Activated CD8-positive, alpha-beta memory T cell treated with anti-CD3 and anti-CD28 coated beads, Interleukin-2, amount 50 U/mL, for 48 hours (primary cell): ENCODE data around the gene P3R3URF.
"Not testable (repeated sequence)": the region's sequence is repeated elsewhere in the genome, so short reads cannot be mapped to it uniquely, and the experiment has no call there.

Experiments
- DNase-seq: peaks from one replicate; pipeline ENCODE4 v3.0.0-alpha.2; 2020

Gene P3R3URF

DNA sequence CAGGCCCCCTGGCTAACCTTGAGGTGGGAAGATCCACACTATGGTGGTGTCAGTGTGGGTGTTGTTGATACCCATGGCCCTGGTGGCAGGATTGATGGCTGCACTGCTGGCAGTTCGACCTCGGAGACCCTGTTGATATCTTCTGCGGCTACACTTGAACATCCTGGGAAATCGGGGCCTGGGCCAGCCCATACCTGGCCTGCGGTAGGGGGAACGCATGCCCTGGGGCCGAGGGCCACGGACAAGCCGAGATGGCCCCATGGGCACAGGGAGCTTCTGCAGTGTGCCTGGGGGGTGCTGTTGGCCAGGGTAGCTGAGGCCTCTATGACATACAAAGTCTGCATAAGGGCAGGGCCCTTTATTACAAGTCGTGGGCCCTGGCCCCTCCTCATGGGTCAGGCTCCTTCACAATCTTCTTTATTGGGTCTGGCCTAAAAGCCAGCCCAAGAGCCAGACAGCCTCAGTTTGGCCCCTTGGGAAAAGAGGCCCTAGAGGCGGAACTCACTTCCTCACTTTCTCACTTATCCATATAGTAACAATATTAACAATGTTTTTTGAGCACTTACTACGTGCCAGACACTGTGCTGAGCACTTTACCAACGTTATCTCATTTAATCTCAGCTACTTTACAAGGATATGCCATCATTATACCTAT, at the start of gene P3R3URF:
TSS of gene P3R3URF (minus strand) at position 278 of the 655 bp plus-strand sequence. CDS start at position 261, 17 bp downstream.
- no peak for DNase-seq

DNA sequence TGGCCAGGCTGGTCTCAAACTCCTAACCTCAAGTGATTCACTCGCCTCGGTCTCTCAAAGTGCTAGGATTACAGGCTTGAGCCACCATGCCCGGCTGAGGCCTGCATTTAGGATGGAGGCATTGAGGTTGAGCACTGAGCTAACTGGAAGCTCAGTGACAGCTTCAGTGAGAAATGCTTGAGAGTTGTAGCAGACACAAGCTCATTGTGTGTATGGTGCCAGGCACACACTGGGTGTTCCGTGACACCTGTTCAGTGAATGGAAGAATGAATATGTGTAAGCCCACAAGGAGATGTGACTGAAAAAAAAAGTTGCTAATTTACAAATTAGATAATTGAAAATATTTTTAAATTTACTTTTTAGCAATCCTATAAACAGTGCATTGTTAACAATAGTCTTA, 48.7 kb upstream of the P3R3URF start:
- DNase-seq = no peak

DNA sequence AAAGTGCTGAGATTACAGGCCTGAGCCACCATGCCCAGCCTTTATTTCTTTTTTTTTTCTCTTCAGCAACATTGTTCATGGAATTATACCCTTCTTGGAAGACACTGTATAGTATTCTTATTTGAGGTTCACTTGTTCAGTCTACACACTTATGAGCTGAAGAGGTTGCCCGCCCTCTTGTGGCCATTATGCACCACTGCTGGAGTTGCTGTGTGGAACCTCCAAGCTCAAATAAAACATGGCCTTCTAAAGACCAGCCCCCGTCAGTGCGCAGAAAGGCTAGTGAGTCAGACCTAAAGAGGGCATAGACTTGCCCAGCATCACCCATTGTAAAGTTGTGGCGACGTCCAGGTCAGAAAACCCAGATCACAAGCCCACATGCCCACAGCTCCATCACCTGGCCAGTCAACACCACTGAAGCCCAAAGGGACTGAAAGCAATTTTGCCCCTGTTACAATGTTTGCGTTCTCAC, 47.2 kb upstream of the P3R3URF start:
- DNase-seq = peak; percentile 70

DNA sequence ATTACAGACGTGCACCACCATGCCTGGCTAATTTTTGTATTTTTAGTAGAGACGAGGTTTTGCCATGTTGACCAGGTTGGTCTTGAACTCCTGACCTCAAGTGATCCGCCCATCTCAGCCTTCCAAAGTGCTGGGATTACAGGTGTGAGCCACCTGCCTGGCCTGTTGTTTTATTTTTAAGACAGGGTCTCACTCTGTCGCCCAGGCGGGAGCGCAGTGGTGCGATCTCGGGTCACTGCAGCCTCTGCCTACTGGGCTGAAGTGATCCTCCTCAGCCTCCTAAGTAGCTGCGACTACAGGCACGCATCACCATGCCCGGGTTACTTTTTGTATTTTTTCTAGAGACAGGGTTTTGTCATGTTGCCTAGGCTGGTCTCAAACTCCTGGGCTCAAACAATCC, 46.8 kb upstream of the P3R3URF start:
- not testable (repeated sequence) for DNase-seq

DNA sequence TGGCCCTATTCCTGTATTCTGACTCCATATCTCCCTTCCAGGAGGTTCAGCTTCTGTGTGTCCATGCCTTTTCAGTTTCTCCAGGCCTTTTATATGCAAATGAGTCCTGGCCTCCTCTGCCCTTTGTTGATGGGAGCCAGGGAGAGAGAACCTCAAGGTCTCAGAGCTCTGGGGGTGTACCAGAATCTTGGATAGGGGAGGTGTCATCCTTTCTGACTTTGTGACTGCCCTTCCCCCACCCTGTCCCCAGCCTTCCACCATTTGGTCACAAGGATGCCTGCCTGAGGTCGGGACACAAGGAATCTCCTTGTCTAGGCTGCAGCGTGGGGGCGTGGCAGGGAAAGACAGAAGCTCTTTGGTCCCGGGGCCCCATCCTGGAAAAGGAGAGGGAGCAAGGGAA, 45.5 kb upstream of the P3R3URF start:
- DNase-seq = no peak

DNA sequence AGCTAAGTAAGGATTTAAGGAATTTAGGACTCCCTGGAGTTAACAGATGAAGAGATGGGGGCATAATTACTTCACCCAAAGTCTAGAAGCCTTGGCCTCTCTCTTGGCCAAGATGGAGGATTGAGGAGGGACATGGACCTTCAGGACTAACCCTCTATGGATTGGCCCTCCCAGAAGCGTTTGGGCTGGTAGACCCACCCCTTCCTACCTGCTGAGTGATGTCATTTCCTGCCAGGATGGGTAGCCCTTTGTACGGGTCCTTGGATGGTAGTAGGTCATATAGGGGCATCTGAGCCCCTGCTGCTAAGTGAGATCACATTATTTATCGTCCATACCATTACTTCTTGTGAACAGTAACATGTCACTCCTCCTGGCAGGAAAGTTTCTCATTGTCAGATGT, 44.5 kb upstream of the P3R3URF start:
- DNase-seq = no peak

DNA sequence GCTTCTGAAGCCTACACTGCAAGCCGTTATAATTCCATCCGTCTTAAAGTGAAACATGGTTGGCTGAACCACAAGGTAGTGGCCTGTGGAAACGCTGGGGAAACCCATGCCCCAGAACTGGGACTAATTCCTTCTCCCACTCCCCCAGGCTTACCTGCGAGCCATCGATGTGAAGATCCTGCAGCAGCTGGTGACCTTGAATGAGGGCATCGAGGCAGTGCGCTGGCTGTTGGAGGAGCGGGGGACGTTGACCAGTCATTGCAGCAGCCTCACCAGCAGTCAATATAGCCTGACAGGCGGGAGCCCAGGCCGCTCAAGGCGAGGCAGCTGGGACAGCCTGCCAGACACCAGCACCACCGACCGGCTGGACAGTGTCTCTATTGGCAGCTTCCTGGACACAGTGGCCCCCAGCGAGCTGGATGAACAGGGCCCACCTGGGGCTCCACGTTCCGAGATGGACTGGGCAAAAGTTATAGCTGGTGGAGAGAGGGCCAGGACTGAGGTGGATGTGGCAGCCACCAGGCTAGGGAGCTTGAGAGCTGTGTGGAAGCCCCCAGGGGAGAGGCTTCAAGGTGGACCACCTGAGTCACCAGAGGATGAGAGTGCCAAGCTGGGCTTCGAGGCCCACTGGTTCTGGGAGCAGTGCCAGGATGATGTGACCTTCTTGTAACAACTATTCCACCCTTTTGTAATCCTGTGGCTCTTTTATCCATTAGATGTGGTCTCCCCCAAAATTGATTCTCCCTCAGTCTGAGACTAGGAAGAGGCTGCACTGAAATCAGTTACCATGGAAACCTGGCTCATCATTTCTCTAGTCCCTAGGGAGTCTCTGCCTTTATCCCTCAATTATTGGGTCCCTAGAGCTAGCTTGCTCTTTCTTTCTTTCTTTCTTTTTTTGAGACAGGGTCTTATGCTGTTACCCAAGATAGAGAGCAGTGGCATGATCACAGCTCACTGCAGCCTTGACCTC, 43.5 kb upstream of the P3R3URF start:
- DNase-seq = no peak

DNA sequence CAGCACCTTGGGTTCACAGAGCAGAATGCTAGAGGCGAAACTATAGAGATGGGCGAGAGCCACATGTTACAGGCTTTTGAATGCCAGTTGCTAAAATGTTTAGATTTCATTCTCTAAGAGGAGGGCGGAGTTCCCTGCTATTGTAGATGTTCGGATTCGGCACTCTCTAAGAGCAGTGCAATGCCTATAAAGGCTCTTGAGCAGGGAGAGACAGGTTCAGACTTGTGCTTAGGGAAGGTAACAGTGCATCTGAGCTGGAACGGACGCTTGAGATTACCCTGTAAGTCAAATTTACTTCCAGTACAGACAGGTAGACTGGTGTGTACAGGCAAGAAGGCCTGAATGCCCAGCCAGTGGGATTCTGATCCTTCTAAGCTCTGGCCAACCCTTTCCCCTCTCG, 42.2 kb upstream of the P3R3URF start:
- no peak for DNase-seq

DNA sequence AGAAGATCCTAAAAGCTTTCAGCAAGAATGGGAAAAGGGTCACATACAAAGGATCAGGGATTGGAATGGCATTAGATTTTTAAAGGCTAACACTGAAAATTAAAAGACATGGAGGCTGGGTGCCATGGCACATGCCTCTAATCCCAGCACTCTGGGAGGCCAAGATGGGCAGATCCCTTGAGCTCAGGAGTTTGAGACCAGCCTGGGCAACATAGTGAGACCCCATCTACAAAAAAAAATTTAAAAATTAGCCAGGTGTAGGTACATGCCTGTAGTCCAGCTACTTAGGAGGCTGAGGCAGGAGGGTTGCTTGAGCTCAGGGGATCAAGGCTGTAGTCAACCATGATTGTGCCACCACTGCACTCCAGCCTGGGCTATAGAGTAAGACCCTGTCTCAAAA, 39.2 kb upstream of the P3R3URF start:
- DNase-seq = no peak

DNA sequence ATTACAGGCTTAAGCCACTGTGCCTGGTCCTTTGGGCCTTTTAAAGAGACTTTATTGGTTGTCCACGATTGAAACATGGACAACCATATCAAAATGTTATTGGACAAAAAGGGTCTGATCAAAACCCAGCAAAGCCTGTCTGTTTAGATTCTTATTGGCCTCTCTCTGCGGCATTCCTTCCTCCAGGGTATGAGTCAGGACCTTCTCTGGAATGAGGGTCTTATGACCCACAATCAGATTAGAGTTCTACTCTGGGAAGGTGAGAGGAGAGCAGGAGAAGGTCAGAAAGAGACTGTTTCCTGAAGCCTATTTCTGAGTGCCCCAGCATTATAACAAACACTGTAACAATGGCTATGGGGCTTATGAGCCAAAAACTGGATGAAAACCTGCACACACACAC, 34.8 kb upstream of the P3R3URF start:
- DNase-seq = no peak

DNA sequence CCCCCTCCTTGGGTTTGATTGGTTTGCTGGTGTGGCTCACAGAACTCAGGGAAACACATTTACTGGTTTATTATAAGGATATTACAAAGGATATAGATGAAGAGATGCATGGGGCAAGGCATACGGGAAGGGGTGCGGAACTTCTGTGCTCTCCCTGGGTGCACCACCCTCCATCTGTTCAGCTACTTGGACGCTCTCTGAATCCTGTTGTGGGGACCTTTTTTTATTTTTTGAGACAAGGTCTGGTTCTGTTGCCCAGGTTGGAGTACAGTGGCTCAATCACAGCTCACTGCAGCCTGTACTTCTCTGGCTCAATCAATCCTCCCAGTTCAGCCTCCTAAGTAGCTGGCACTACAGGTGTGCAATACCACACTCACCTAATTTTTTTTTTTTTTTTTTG, 34.3 kb upstream of the P3R3URF start:
- DNase-seq = no peak

DNA sequence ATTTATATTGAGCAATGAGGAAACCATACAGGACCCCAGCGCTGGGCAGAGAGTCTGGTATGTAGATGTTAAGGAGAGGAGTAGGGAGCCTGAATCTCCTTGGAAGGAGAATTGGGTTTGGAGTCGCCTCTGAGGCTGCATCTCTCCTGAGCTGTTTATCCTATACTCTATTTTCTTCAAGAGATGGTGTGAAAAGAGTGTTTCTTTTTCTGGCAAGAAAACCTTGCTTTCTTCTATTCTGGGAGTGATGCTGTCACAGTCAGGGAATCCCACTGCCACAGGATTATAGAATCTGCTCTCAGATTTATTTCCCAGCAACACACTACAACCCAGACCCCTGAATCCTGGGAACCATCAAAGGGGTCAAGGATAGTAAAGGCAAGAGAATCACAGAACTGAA, 30.1 kb upstream of the P3R3URF start:
- DNase-seq = no peak

DNA sequence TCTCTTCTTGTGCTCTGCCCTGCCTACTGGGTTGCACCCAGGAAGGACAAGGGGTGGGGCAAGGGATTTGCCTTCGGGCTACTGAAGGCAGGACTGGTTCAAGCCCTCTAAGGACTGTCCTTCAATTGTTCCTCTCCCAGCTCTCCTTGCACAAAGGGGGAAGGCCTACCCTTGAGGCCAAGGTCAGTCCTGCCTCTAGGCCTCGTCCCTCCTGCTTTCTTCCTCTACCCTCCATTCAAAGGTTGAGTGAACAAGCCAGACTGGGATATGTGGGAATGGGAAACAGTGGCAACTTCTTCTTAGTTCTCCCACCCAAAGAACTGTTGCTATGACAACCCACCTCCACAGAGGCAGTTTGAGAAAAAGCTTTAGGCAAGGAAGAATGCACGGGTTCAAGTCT, 29.5 kb upstream of the P3R3URF start:
- no peak for DNase-seq

DNA sequence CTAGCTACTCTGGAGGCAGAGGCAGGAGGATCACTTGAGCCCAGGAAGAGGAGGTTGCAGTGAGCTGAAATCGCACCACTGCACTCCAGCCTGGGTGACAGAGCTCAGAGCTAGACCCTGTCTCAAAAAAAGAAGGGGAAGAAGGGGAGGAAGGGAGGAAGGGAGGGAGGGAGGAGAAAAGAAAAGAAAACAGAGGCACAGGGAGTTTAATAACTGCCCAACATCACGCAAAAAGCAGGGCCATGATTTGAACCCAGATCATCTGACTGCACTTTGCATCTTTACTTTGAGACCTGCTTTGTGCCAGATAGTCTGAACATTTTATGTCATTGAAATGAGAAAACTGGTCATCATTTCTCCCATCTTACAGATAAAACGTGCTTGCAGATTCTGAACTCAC, 28.9 kb upstream of the P3R3URF start:
- no peak for DNase-seq

DNA sequence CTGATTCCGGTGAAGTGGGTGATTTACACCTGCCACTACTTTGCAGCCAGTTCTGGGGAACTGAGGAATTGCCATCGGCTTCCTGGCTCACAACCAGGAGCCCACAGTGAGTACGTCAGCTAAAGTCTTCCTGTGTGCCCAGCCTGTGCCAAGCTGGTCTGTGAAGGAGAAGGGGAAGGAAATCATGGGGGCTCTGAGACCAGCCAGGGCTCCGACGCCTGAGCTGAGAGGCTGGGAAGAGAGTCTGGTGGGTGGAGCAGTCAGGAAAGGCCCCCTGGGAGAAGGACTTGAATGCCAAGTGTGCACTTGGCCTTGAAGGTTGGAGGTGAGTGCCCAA, 28.1 kb upstream of the P3R3URF start:
- no peak for DNase-seq

DNA sequence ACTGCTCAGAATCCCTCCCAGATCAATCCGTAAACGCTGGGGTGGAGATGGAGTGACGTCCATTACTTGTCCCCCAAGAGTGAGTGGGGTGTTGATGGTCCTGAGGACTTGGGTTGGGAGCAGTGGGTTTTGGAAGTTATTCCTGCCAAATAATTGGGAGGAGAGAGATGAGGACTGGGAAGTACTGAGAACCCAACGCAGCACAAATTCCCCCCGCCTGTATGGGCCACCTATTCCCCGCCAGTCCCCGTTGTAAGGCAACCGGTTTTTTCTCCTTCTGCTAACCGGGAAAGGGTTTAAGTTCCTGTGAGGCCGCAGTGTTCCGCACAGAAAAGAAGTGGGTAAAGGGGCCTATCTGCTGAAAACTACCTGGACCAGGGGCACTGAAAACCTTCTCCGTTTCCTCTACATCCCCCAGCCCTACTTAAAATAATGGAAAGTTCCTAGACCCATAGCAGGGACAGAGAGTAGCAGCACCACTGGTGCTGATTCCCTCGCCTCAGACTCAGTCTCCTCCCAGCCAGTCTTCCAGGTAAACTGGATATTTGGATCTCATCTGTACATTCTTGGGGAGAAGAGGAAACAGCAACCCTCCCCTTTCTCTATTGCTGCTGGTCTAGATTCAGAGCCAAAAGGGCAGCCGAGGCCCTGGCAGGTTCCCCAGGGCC, 27.6 kb upstream of the P3R3URF start:
- DNase-seq = no peak

DNA sequence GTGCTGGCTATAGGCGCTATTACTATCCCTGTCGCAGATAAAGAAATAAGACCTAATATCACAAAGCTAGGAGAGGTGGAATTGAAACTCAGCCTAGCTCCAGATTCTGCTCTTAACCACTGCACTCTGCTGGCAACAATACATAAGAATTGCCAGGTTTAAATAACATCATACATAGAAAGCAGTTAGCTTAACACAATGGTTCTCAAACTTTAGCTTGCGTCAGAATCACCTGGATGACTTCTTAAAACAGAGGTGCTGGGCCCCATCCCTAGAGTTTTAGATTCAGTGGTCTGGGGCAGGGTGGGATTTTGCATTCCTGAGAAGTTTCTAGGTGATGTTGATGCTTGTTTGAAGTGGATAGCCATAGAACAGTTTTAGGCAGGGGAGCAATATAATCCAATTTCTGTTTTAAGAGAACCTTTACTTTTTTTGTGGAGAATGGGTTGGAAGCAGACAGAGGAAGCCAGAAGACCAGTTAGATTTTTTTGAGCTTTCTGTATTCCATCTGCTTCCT, 23.0 kb upstream of the P3R3URF start:
- DNase-seq = no peak

DNA sequence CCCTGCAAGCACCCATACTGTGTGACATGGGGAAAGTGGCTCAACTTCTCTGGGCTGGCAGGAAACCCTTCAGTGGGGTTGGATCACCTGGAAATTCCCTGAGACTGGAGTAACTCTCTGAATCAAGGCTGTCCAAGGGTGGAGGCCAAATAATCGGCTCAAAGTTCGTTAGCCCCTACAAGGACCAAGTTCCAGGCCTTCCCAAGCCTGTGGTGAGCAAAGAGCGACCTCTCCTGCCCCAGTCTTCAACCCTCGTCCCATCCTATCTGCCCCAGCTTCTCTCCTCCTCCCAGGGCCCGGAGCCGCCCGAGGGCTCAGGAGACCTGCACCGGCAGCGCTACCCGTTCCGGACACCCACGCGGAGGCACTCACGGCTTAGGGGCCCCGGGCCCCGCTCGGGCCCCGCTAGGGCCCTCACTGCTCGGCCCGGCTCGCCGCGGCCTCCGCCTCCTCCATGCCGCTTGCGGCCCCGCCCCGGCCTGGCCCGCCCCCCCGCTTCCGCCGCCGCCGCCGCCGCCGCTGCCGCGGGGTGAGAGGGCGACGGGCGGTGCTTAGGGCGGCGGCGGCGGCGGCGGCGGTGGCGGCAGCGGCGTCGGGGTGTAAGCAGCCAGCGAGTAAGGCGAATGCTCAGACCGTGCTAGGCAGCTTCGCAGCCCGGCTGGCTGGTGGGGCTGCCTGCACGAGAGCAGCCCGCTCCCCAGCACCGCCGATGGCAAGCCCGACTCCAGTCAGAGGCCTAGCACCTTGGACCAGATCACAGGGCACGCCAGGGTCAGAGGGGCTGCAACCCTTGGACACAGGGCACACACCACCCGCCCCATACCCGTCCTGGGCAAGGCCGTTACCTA, 21.9 kb upstream of the P3R3URF start, which contains the start of gene POMGNT1:
TSS of gene POMGNT1 (minus strand) at position 471 of the 848 bp plus-strand sequence. CDS start 613 bp downstream, outside the sequence.
- peak; percentile 88 for DNase-seq

DNA sequence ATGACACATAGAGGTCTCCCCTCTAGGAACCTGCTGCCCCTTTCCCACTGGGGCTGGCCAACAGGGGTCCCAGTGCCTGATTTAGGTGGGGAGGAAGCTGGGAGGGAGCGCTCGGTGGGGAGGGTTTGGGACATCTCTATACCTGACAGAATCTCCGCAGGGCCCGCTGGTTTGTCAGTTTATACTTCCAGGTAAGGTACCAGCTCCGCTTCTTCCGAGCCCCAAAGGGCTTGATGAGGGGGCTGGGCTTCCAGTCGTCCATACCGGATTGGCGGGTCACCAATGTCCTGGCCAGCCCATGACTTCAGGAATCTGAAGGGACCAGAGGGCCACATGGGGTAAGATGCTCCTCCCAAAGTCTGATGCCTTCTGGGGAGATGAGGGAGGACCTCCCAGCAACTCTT, 21.3 kb upstream of the P3R3URF start:
- DNase-seq = no peak

DNA sequence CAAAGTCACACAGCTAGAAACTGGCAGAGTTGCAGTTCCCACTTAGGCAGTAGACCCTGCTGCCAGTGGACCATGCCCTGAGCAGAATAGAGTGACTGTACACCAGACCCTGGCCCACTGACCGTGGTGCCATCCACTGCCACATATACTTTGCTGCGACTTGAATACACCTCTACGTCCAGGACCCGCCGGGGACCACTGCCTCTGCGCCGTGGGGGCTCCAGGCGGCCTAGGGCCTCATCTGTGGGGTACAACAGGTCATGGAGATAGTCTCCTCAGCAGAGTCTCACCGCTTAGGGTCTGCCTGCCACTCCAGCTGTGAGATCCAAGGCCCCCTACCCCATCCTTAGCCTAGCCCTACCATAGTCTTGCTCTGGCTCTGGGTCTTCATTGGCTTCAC, 20.3 kb upstream of the P3R3URF start:
- DNase-seq = no peak

DNA sequence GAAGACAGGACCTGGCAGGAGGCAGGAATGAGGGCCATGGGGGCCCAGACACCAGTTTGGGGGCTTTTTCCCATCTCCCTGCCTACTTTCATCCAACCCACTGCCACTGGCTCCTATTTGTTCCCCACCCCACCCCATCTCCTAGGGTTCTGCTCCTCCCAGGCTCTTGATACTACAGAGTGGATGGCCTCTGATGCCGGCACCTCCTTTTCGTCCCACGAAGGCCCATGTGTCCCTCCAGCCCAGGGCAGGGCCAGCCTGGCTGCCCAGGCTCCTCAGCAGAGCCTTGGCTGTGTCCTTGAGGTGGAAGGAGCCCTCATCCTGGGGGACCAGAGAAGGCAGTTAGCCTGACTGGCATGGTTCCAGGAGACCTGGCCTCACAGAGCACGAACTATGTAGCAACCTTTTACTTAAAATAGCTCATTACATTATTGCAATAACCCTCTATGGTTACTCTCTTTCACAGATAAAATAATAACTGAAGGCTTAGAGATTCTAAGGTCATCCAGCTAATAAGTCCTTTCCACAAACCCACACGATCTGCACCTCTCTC, 18.4 kb upstream of the P3R3URF start:
- DNase-seq = no peak

DNA sequence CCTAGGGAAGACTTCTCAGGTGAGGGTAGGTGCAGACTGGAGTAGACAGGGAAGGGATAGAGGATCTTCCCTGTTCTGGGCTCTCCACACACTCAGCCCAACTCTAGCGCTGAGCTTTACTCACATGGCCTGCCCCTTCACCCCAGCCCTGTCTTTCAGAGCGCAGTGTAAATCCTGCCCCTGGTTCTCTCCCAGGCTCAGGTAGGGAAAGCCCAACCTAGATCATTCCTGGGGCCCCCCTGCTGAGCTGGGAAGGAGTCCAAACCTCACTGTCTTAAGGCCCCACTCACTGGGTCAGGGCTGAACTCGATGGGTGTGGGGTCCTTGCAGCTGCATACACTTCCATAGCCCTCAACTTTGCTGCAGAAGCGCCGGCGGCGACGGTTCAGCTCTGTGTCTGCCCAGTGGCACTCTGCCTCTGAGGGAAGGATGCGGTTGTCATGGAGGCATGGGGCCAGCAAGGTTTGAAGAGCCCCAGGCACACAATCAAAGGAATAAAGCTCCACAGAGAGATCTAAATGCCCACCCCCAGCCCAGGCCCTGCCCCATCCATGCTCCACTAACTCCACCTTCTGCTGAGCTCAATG, 17.8 kb upstream of the P3R3URF start:
- no peak for DNase-seq
